IMR-90 (cell line): ENCODE measurements around the gene ACVR1B. TPM values are rescaled to one million over a fixed set of nuclear protein-coding genes. Genes with fewer than 3 reads are reported as not detected.

Experiments used
- ATAC-seq: fragments of 200-7000 bp; cut with Tn5 transposase; 2 replicates; pipeline ENCODE4 v1.9.1; 2020; ENCODE audit warnings: low read depth, mild to moderate bottlenecking, moderate library complexity
- BruUV-seq: library from RNA; stranded (reverse); fragments of 400-500 nt; replicated peaks from 2 replicates; lab custom pipeline; 2021; lab: Mats Ljungman, UMichigan
- CTCF ChIA-PET: fragments of 300-600 bp; formaldehyde crosslinking; extraction: SDS; loops from one replicate; lab custom pipeline; 2021; ENCODE audit warnings: antibody characterized with exemption; lab: Yijun Ruan, JAX
- POLR2A ChIA-PET: fragments of 300-600 bp; sonication (Branson Sonifier 250); formaldehyde crosslinking; loops from one replicate; lab custom pipeline; 2022; ENCODE audit warnings: antibody characterized with exemption; ENCODE audit not compliant: unreplicated experiment; lab: Charles Lee
- DNase-seq: peaks from one replicate; pipeline ENCODE4 v3.0.0; 2013
- H2AFZ ChIP-seq: replicated peaks from 2 replicates; pipeline ENCODE3; 2013; ENCODE audit warnings: low read length, mild to moderate bottlenecking; ENCODE audit not compliant: poor library complexity
- H2AK5ac ChIP-seq: 2 replicates; pipeline ENCODE4 v1.6.1; 2013; ENCODE audit warnings: low read depth, low read length, inconsistent platforms
- H2AK9ac ChIP-seq: replicated peaks from 2 replicates; pipeline ENCODE3; 2013; ENCODE audit warnings: mild to moderate bottlenecking, low read depth, low read length, moderate library complexity; ENCODE audit not compliant: poor library complexity
- H2BK120ac ChIP-seq: 2 replicates; pipeline ENCODE4 v1.6.1; 2013; ENCODE audit warnings: low read depth, low read length, inconsistent platforms
- H2BK15ac ChIP-seq: 3 replicates; pipeline ENCODE4 v1.6.1; 2013; ENCODE audit warnings: low read depth, low read length, inconsistent platforms
- H2BK20ac ChIP-seq: 2 replicates; pipeline ENCODE4 v1.6.1; 2013; ENCODE audit warnings: low read depth, mild to moderate bottlenecking, inconsistent platforms, low read length, moderate library complexity
- H2BK5ac ChIP-seq: 2 replicates; pipeline ENCODE4 v1.6.1; 2013; ENCODE audit warnings: mild to moderate bottlenecking, low read depth, low read length, inconsistent platforms; ENCODE audit not compliant: poor library complexity, severe bottlenecking
- H3K14ac ChIP-seq: replicated peaks from 2 replicates; pipeline ENCODE4 v1.6.1; 2013; ENCODE audit warnings: low read depth, low read length, inconsistent platforms
- H3K18ac ChIP-seq: 2 replicates; pipeline ENCODE4 v1.6.1; 2013; ENCODE audit warnings: low read depth, low read length, control low read depth
- H3K23ac ChIP-seq: 2 replicates; pipeline ENCODE4 v1.6.1; 2013; ENCODE audit warnings: low read depth, low read length, inconsistent platforms
- H3K27ac ChIP-seq: 2 replicates; pipeline ENCODE4 v1.5.1; 2013; ENCODE audit warnings: mild to moderate bottlenecking, control low read depth, low read length; ENCODE audit not compliant: insufficient read depth
- H3K27me3 ChIP-seq: 2 replicates; pipeline ENCODE4 v1.6.1; 2013; ENCODE audit warnings: low read length; ENCODE audit not compliant: control insufficient read depth, insufficient read depth
- H3K36me3 ChIP-seq: 2 replicates; pipeline ENCODE4 v1.6.1; 2013; ENCODE audit warnings: low read length, mixed read lengths; ENCODE audit not compliant: control insufficient read depth, insufficient read depth
- H3K4ac ChIP-seq: 2 replicates; pipeline ENCODE4 v1.6.1; 2013; ENCODE audit warnings: low read depth, low read length, inconsistent platforms
- H3K4me1 ChIP-seq: 2 replicates; pipeline ENCODE4 v1.6.1; 2013; ENCODE audit warnings: low read length, mixed read lengths; ENCODE audit not compliant: control insufficient read depth, insufficient read depth
- H3K4me2 ChIP-seq: 2 replicates; pipeline ENCODE4 v1.6.1; 2013; ENCODE audit warnings: low read depth, mild to moderate bottlenecking, control low read depth, low read length, moderate library complexity
- H3K4me3 ChIP-seq: 2 replicates; pipeline ENCODE4 v1.5.1; 2013; ENCODE audit warnings: low read depth, mild to moderate bottlenecking, control low read depth, low read length, moderate library complexity; ENCODE audit not compliant: insufficient read depth
- H3K56ac ChIP-seq: 2 replicates; pipeline ENCODE4 v1.6.1; 2013; ENCODE audit warnings: low read length, inconsistent platforms; ENCODE audit not compliant: insufficient read depth; ENCODE audit errors: extremely low read depth
- H3K79me1 ChIP-seq, 2 experiments: 2 replicates each; pipeline ENCODE4 v1.6.1; 2013; ENCODE audit warnings: low read length in 2 of 2, inconsistent platforms in 1 of 2, low read depth in 1 of 2
- H3K9ac ChIP-seq: 2 replicates; pipeline ENCODE4 v1.6.1; 2013; ENCODE audit warnings: low read depth, low read length, control low read depth
- H3K9me1 ChIP-seq: 2 replicates; pipeline ENCODE4 v1.6.1; 2013; ENCODE audit warnings: low read length, inconsistent platforms; ENCODE audit not compliant: insufficient read depth
- H3K9me3 ChIP-seq: 2 replicates; pipeline ENCODE4 v1.6.1; 2013; ENCODE audit warnings: low read length; ENCODE audit not compliant: control insufficient read depth, insufficient read depth
- H4K20me1 ChIP-seq: 2 replicates; pipeline ENCODE4 v1.6.1; 2013; ENCODE audit warnings: low read length, inconsistent platforms; ENCODE audit not compliant: insufficient read depth
- H4K5ac ChIP-seq: 2 replicates; pipeline ENCODE4 v1.6.1; 2013; ENCODE audit warnings: mild to moderate bottlenecking, low read depth, low read length, control low read depth
- H4K8ac ChIP-seq, 2 experiments: 2 replicates each; pipeline ENCODE4 v1.6.1; 2013; ENCODE audit warnings: low read depth in 2 of 2, low read length in 2 of 2, control low read depth in 1 of 2, inconsistent platforms in 1 of 2
- H4K91ac ChIP-seq: 2 replicates; pipeline ENCODE4 v1.6.1; 2013; ENCODE audit warnings: low read depth, low read length, inconsistent platforms; ENCODE audit not compliant: insufficient read depth
- CEBPB ChIP-seq: IDR thresholded peaks from 2 replicates; pipeline ENCODE4 v1.6.1; 2012; ENCODE audit warnings: low read depth, low read length, improper control_type of control experiment
- RCOR1 ChIP-seq: IDR thresholded peaks from 2 replicates; pipeline ENCODE4 v1.6.1; 2012; ENCODE audit warnings: mild to moderate bottlenecking, low read length, improper control_type of control experiment; ENCODE audit not compliant: insufficient replicate concordance
- WGBS, 2 experiments: methylation state at CpG; one replicate each; pipeline versions ENCODE4 v1.1.5 to v1.1.7; 2013; ENCODE audit warnings: missing lambda C conversion rate in 2 of 2; ENCODE audit not compliant: insufficient read length in 1 of 2; ENCODE audit errors: extremely low coverage in 2 of 2; 5-methylcytosine and 5-hydroxymethylcytosine counted together
- dilution Hi-C: fragments of 300-500 bp; cut with HindIII; formaldehyde crosslinking; loops from one replicate; pipeline ENCODE4 v1.14.3; 2018; ENCODE audit warnings: low sequenced_read_pairs; ENCODE audit not compliant: unreplicated experiment
- in situ Hi-C: fragments of 300-500 bp; cut with MboI; formaldehyde crosslinking; loops from 3 replicates; pipeline ENCODE4 v1.14.3; 2019; ENCODE audit warnings: low sequenced_read_pairs, inconsistent platforms, mixed read lengths
- intact Hi-C: fragments of 100-400 bp; cut with micrococcal nuclease; formaldehyde crosslinking; loops from 2 replicates; pipeline ENCODE4 v1.10.0; 2022
- polyA plus RNA-seq, 3 experiments: library from polyadenylated mRNA; depleted of rRNA; stranded (reverse); fragments of >200 nt; gene quantifications; 2 replicates each; pipeline ENCODE4 v1.2.3, GENCODE V29; 2012; ENCODE audit warnings: low replicate concordance in 1 of 3
- total RNA-seq: library from RNA; depleted of rRNA; stranded (reverse); fragments of >200 nt; gene quantifications from 2 replicates; pipeline ENCODE4 v1.2.3, GENCODE V29; 2012
- TF ChIP-seq, protein P1 (sequence below): conservative IDR thresholded peaks from 2 replicates; pipeline ENCODE4 v1.5.1; 2012; ENCODE audit warnings: mild to moderate bottlenecking, low read depth, low read length, improper control_type of control experiment

ACVR1B gene
- total and polyA plus RNA-seq, 2 of the 4 experiments (the other 2 are of a cell fraction) = 5.7 to 13.6 TPM

DNA sequence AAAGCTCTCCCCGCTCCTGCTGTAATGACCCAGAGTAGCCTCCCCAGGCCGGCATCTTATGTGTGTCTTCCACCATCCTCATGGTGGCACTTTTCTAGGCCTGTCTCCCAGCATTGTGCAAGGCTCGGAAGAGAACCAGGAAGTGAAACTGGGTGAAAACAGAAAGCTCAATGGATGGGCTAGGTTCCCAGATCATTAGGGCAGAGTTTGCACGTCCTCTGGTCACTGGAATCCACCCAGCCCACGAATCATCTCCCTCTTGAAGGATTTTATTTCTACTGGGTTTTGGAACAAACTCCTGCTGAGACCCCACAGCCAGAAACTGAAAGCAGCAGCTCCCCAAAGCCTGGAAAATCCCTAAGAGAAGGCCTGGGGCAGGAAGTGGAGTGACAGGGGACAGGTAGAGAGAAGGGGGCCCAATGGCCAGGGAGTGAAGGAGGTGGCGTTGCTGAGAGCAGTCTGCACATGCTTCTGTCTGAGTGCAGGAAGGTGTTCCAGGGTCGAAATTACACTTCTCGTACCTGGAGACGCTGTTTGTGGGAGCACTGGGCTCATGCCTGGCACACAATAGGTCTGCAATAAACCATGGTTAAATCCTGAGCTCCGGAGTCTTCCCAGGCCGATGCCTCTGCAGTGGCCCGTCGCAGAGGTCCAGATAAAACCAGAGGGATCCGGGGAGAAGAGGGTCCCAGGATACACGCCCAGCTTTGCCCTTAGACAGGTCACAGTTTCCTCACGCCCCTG lies 28.6 kb upstream of the ACVR1B start:
- dilution Hi-C loops = no loop called here

More for the DNA sequence above, 28.6 kb upstream of the ACVR1B start:
- in situ Hi-C loops = no loop called here
- H3K4me2 ChIP-seq = peak overlapping the region; percentile 21; the same call in 1 of the 2 replicates
- H2AK9ac ChIP-seq = peak overlapping the region; percentile 86
- H4K8ac ChIP-seq = peak overlapping the region; percentile 78 to 85; a peak in 3 of 4 replicates
- peaks cover 12% of the 10 kb centered on the region for H3K4me1 ChIP-seq
- intact Hi-C loops = loop anchor here (1.0 to 2.0 kb wide), 2 partner anchors 28 to 58 kb away; no protein-coding TSS in a partner anchor
- peak overlapping the region; percentile 89 for H2AK5ac ChIP-seq
- no peaks in the 10 kb centered on the region; a peak in 1 of 4 replicates for H3K79me1 ChIP-seq
- H2BK20ac ChIP-seq = peak overlapping the region; percentile 69
- no peaks in the 10 kb centered on the region for H3K9me3 ChIP-seq
- peak overlapping the region; percentile 38; the same call in 2 of the 3 replicates for H2BK15ac ChIP-seq
- peak overlapping the region; percentile 21; the same call in 1 of the 2 replicates for H3K56ac ChIP-seq
- 0 out of 2 replicates have a peak overlapping the region, but pooled peaks have one; percentile 10 for H3K9ac ChIP-seq
- H3K23ac ChIP-seq = peak overlapping the region; percentile 67
- peak overlapping the region; percentile 9 for H2BK5ac ChIP-seq
- DNase-seq (peak; percentile 79), ATAC-seq (peak; percentile 46)
- CTCF ChIA-PET = interaction anchor here (0.6 to 1.7 kb wide), 8 partner anchors 13 to 103 kb away, joined by 3 to 8 read pairs (median 4); partner anchors contain the start of gene ACVRL1
- H3K9me1 ChIP-seq = peaks cover 14% of the 10 kb centered on the region; the same call in 1 of the 2 replicates
- peak overlapping the region; percentile 73 for H4K5ac ChIP-seq
- peak overlapping the region; percentile 82 for H2AFZ ChIP-seq
- H3K27me3 ChIP-seq = no peaks in the 10 kb centered on the region
- H3K36me3 ChIP-seq = no peaks in the 10 kb centered on the region
- H3K4me3 ChIP-seq = no peak overlapping the region
- no TSS peak for BruUV-seq
- WGBS, 2 experiments = 82% methylated on average over 6 of the region's 16 CpGs; no CpG with 5 or more reads in 1 of the 2 experiments
- TF ChIP-seq, protein P1, sequence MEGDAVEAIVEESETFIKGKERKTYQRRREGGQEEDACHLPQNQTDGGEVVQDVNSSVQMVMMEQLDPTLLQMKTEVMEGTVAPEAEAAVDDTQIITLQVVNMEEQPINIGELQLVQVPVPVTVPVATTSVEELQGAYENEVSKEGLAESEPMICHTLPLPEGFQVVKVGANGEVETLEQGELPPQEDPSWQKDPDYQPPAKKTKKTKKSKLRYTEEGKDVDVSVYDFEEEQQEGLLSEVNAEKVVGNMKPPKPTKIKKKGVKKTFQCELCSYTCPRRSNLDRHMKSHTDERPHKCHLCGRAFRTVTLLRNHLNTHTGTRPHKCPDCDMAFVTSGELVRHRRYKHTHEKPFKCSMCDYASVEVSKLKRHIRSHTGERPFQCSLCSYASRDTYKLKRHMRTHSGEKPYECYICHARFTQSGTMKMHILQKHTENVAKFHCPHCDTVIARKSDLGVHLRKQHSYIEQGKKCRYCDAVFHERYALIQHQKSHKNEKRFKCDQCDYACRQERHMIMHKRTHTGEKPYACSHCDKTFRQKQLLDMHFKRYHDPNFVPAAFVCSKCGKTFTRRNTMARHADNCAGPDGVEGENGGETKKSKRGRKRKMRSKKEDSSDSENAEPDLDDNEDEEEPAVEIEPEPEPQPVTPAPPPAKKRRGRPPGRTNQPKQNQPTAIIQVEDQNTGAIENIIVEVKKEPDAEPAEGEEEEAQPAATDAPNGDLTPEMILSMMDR = 0 out of 2 replicates have a peak, but pooled peaks have one; percentile 5
- TF ChIP-seq RCOR1 (no peak), CEBPB (peak; percentile 84)
- H4K91ac ChIP-seq = peak overlapping the region; percentile 60
- peak overlapping the region; percentile 69 for H2BK120ac ChIP-seq
- POLR2A ChIA-PET = no interaction called here
- peak overlapping the region; percentile 82 for H3K4ac ChIP-seq
- no peaks in the 10 kb centered on the region for H4K20me1 ChIP-seq
- H3K18ac ChIP-seq = peak overlapping the region; percentile 55
- peak overlapping the region; percentile 30 for H3K14ac ChIP-seq
- peak overlapping the region; percentile 52 for H3K27ac ChIP-seq
